GM12878 (cell line): ENCODE data around the gene EDARADD.

Source experiments
- BACH1 ChIP-seq: fragments of 450-650 bp; IDR thresholded peaks from 2 replicates; pipeline ENCODE4 v1.6.1; 2017; ENCODE audit warnings: mild to moderate bottlenecking, borderline replicate concordance
- FOXM1 ChIP-seq: IDR thresholded peaks from 2 replicates; pipeline ENCODE4 v1.6.1; 2012; ENCODE audit warnings: low read depth, mild to moderate bottlenecking, inconsistent platforms, low read length, moderate library complexity
- GABPA ChIP-seq: IDR thresholded peaks from 2 replicates; pipeline ENCODE4 v1.6.1; 2014; ENCODE audit warnings: antibody characterized with exemption, low read depth, mild to moderate bottlenecking, inconsistent platforms
- POLR2A ChIP-seq: IDR thresholded peaks from 2 replicates; pipeline ENCODE4 v1.6.1; 2011; ENCODE audit warnings: low read depth, mild to moderate bottlenecking, low read length
- RELA ChIP-seq: fragments of 450-650 bp; IDR thresholded peaks from 2 replicates; pipeline ENCODE4 v1.8.0; 2014; ENCODE audit warnings: borderline replicate concordance; ENCODE audit not compliant: partially characterized antibody
- TAF1 ChIP-seq: IDR thresholded peaks from 2 replicates; pipeline ENCODE4 v1.6.1; 2011; ENCODE audit warnings: mild to moderate bottlenecking, low read depth, low read length, borderline replicate concordance
- YY1 ChIP-seq: IDR thresholded peaks from 2 replicates; pipeline ENCODE4 v1.6.1; 2011; ENCODE audit warnings: low read depth, mild to moderate bottlenecking, low read length
- ZBED1 ChIP-seq: IDR thresholded peaks from 2 replicates; pipeline ENCODE4 v1.6.1; 2016; ENCODE audit warnings: borderline replicate concordance
- TF ChIP-seq, protein P1 (sequence below), 3 experiments: IDR thresholded peaks in 2 of 3; conservative IDR thresholded peaks in 1 of 3; 2 replicates each; pipeline ENCODE4 v1.5.1; 2011; ENCODE audit warnings: low read depth in 3 of 3, low read length in 3 of 3, mild to moderate bottlenecking in 3 of 3, control low read depth in 2 of 3, moderate library complexity in 2 of 3, inconsistent platforms in 1 of 3, mixed read lengths in 1 of 3; ENCODE audit not compliant: control insufficient read depth in 2 of 3, insufficient read depth in 1 of 3; ENCODE audit errors: extremely low read depth in 1 of 3

DNA sequence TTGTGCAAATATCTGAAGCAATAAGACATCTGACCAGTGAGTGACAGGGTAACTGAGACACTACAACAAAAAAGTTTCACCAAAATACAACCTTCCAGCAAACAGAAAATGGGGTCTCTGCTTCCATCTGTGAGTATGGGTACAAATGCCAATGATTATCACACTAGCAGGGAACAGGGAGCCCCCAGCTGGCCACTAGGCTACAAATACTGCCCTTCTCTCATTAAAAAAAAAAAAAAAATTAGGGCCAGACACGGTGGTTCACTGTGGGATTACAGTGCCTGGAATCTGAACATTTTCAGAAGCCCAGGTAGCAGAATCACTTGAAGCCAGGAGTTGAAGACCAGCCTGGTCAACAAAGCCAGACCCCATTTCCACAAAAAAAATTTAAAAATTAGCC is 48.4 kb upstream of the EDARADD start:
- TF ChIP-seq POLR2A = no peak
- TF ChIP-seq RELA = no peak
- TF ChIP-seq GABPA = no peak
- no peak for TF ChIP-seq TAF1
- no peak for TF ChIP-seq YY1
- TF ChIP-seq, protein P1, sequence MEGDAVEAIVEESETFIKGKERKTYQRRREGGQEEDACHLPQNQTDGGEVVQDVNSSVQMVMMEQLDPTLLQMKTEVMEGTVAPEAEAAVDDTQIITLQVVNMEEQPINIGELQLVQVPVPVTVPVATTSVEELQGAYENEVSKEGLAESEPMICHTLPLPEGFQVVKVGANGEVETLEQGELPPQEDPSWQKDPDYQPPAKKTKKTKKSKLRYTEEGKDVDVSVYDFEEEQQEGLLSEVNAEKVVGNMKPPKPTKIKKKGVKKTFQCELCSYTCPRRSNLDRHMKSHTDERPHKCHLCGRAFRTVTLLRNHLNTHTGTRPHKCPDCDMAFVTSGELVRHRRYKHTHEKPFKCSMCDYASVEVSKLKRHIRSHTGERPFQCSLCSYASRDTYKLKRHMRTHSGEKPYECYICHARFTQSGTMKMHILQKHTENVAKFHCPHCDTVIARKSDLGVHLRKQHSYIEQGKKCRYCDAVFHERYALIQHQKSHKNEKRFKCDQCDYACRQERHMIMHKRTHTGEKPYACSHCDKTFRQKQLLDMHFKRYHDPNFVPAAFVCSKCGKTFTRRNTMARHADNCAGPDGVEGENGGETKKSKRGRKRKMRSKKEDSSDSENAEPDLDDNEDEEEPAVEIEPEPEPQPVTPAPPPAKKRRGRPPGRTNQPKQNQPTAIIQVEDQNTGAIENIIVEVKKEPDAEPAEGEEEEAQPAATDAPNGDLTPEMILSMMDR (IDR thresholded peaks at IDR 0.05 in 2 of 3, conservative IDR thresholded peaks at IDR 0.05 in 1 of 3; ENCODE audit: control insufficient read depth in 2 of 3, extremely low read depth in 1 of 3, insufficient read depth in 1 of 3, low read depth in 3 of 3, low read length in 3 of 3) = peak in 2 of 3 experiments; percentile 6 to 35; a peak in 2 of 6 replicates
- no peak for TF ChIP-seq FOXM1
- TF ChIP-seq BACH1 = no peak
- TF ChIP-seq ZBED1 = no peak
